Measurements from ENCODE around the gene MBNL3.

Gene MBNL3

GRCh38 chrX:132443196-132444135 is 45.4 kb downstream of the MBNL3 start:
- TF ChIP-seq CTCF (IDR thresholded peaks at IDR 0.05; ENCODE audit: low read length) (no peak), EZH2phosphoT487 (IDR thresholded peaks at IDR 0.05; ENCODE audit: low read length) (no peak), EZH2 (optimal IDR thresholded peaks at IDR 0.05; ENCODE audit: low read depth, low read length) (no peak)
- H3K27me3 ChIP-seq (replicated peaks; ENCODE audit: insufficient read depth, low read length): no peaks in the 10 kb centered on the region
- H3K4me3 ChIP-seq (ENCODE audit: low read length): no peak overlapping the region
- H3K79me2 ChIP-seq (ENCODE audit: low read length): no peaks in the 10 kb centered on the region
- H3K9me3 ChIP-seq (replicated peaks; ENCODE audit: insufficient read depth, low read length): no peaks in the 10 kb centered on the region
- no peak overlapping the region for H3K9ac ChIP-seq (ENCODE audit: low read length)
- no peaks in the 10 kb centered on the region for H3K36me3 ChIP-seq (replicated peaks; ENCODE audit: insufficient read depth, low read length)
- no peak overlapping the region for H3K4me2 ChIP-seq (ENCODE audit: low read depth, low read length)
- no peak overlapping the region for H2AFZ ChIP-seq (ENCODE audit: low read length)
- H4K20me1 ChIP-seq (ENCODE audit: insufficient read depth, low read length): no peaks in the 10 kb centered on the region
- no peak overlapping the region for H3K27ac ChIP-seq (ENCODE audit: low read length)
- no peaks in the 10 kb centered on the region for H3K9me2 ChIP-seq (replicated peaks; ENCODE audit: insufficient read depth, low read length)
- H3K4me1 ChIP-seq (ENCODE audit: low read length): no peaks in the 10 kb centered on the region
- H3F3A ChIP-seq (ENCODE audit: insufficient read depth, low read length): no peaks in the 10 kb centered on the region
- DNase-seq: no peak

DNA sequence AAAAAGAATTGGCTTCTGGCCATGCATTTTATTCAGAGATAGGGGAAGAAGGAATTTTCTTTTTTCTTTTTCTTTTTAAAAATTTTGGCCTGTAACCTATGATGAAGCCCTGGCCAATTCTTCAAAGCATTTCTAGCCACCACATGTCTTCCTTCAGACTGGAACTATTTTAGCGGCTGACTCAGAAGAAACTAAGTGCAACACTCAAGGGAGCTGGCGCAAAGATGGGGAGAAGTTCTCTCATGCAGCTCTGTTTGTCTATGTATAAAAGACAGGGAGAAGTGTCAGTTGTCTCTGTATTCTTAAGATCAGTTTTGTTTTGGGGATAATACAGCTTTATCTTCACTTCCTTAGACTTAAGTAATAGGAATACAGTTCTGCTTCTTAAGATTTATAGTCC is 46.1 kb downstream of the MBNL3 start:
- H2AFZ ChIP-seq (ENCODE audit: low read length): no peak overlapping the region

GRCh38 chrX:132435222-132435621 is 53.6 kb downstream of the MBNL3 start:
- H4K20me1 ChIP-seq (ENCODE audit: insufficient read depth, low read length): no peaks in the 10 kb centered on the region
- TF ChIP-seq EZH2phosphoT487 (IDR thresholded peaks at IDR 0.05; ENCODE audit: low read length) (no peak), CTCF (IDR thresholded peaks at IDR 0.05; ENCODE audit: low read length) (no peak), EZH2 (optimal IDR thresholded peaks at IDR 0.05; ENCODE audit: low read depth, low read length) (no peak)
- H3F3A ChIP-seq (ENCODE audit: insufficient read depth, low read length): no peaks in the 10 kb centered on the region
- no peak for DNase-seq
- H3K4me3 ChIP-seq (ENCODE audit: low read length): no peak overlapping the region
- no peak overlapping the region for H2AFZ ChIP-seq (ENCODE audit: low read length)
- no peaks in the 10 kb centered on the region for H3K9me2 ChIP-seq (replicated peaks; ENCODE audit: insufficient read depth, low read length)
- H3K9ac ChIP-seq (ENCODE audit: low read length): no peak overlapping the region
- no peak overlapping the region for H3K4me2 ChIP-seq (ENCODE audit: low read depth, low read length)
- H3K79me2 ChIP-seq (ENCODE audit: low read length): no peaks in the 10 kb centered on the region
- no peaks in the 10 kb centered on the region for H3K4me1 ChIP-seq (ENCODE audit: low read length)
- H3K27me3 ChIP-seq (replicated peaks; ENCODE audit: insufficient read depth, low read length): no peaks in the 10 kb centered on the region
- no peak overlapping the region for H3K27ac ChIP-seq (ENCODE audit: low read length)
- H3K36me3 ChIP-seq (replicated peaks; ENCODE audit: insufficient read depth, low read length): no peaks in the 10 kb centered on the region
- H3K9me3 ChIP-seq (replicated peaks; ENCODE audit: insufficient read depth, low read length): no peaks in the 10 kb centered on the region

More for the DNA sequence above, 46.1 kb downstream of the MBNL3 start:
- H3K4me1 ChIP-seq (ENCODE audit: low read length): no peaks in the 10 kb centered on the region
- no peak for TF ChIP-seq CTCF (IDR thresholded peaks at IDR 0.05; ENCODE audit: low read length)
- no peak for TF ChIP-seq EZH2phosphoT487 (IDR thresholded peaks at IDR 0.05; ENCODE audit: low read length)
- TF ChIP-seq EZH2 (optimal IDR thresholded peaks at IDR 0.05; ENCODE audit: low read depth, low read length): no peak
- no peak overlapping the region for H3K4me3 ChIP-seq (ENCODE audit: low read length)
- no peaks in the 10 kb centered on the region for H3K27me3 ChIP-seq (replicated peaks; ENCODE audit: insufficient read depth, low read length)
- H3K9me3 ChIP-seq (replicated peaks; ENCODE audit: insufficient read depth, low read length): no peaks in the 10 kb centered on the region
- H3K27ac ChIP-seq (ENCODE audit: low read length): no peak overlapping the region
- H3K9me2 ChIP-seq (replicated peaks; ENCODE audit: insufficient read depth, low read length): no peaks in the 10 kb centered on the region
- no peaks in the 10 kb centered on the region for H3F3A ChIP-seq (ENCODE audit: insufficient read depth, low read length)
- H4K20me1 ChIP-seq (ENCODE audit: insufficient read depth, low read length): no peaks in the 10 kb centered on the region
- no peaks in the 10 kb centered on the region for H3K36me3 ChIP-seq (replicated peaks; ENCODE audit: insufficient read depth, low read length)
- no peak for DNase-seq
- H3K9ac ChIP-seq (ENCODE audit: low read length): no peak overlapping the region
- H3K4me2 ChIP-seq (ENCODE audit: low read depth, low read length): no peak overlapping the region
- no peaks in the 10 kb centered on the region for H3K79me2 ChIP-seq (ENCODE audit: low read length)

Measured in MM.1S (cell line).